Activated CD4-positive, alpha-beta T cell treated with anti-CD3 and anti-CD28 coated beads, Interleukin-2, amount 50 U/mL, for 24 hours (primary cell): Measurements from ENCODE around the gene CELF3.

ENCODE experiments used
- DNase-seq, 2 donors: peaks; one replicate each; pipeline ENCODE4 v3.0.0-alpha.2; 2020; ENCODE audit warnings: low read depth in 1 of 2, low spot score in 1 of 2

Gene CELF3

DNA sequence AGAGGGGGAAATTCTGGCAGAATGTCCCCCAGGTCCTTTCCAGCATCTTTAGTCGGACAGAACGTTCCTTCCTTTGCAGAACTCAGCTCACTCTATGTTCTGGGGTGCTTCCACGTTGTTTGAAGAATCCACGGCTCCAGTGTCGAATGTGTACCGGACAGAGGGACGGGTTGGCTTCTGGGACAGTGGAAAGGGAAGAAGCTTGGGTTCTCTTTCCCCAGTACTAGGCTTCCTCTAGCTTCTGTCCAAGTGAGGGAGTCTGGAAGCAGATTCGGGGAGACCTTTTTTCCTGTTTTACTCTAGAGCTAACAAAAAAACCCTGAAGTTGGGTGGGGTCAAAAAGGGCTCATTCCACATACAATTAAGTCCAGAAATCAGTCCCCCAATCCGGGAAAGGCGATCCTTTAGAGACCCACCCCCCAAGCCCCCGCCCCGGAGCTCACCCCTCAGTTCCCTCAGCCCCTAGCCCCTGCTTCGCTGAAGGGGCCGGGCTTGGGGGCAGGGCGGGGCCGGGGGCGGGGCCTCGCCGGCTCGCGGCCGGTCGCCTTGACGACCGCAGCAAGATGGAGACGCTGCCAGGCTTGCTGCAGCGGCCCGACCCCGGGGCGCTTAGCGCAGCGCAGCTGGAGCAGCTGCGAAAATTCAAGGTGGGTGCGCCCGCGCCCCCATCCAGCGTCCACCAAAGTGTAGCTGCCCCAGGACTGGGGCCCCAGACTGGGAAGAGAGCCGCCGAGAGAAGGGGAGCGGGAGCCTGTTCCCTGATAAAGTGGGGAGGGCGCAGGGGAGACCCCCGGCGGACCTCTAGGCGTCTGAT is 4.6 kb upstream of the CELF3 start, which contains the start of gene RIIAD1:
RIIAD1 (plus strand) TSS at position 549 of the 814 bp plus-strand sequence; CDS start at position 564, 15 bp downstream.
- peak in 1 of 2 donors; percentile 21 for DNase-seq

GRCh38 chr1:151720554-151720953 is 4.0 kb upstream of the CELF3 start:
- DNase-seq: no peak

DNA sequence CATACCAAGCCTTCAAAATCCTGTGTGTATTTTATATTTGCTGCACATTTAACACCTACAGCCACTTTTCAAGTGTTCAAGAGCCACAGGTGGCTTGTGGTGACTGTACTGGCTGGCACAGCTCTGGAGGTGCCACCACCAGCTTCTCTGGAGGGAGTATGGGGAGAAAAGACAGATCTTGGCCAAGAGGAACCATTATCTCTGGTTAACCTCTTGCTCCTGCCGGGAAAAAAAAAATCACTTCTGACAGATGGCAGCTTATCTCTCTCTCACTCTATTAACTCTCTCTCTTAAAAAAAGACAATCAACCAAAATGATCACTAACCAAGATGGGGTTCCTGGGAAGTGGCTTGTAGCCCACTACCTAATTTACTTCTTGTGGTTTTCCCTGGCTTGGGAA is 3.5 kb upstream of the CELF3 start:
- no peak for DNase-seq

- no peak for DNase-seq
Observed at GRCh38 chr1:151718666-151719065, 2.1 kb upstream of the CELF3 start.

DNA sequence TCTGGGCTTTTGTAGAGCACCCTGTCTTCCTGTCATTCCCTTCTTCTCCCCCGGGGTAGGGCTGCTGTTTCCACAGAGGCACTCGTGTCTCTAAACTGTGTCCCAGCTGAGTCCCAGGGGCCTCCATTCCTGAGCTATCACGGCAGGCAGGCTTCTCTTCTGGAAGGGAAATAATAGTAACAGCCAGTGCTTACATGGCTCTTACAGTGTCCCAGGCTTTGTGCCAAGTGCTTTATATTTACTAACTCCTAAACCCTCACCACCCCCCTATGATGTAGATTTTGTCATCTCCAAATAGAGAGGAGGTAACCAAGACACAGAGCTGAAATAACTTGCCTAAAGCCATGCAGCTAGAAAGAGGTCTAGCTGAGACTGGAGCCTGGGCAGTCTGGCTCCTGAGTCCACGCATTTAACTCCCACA is 1.4 kb upstream of the CELF3 start:
- DNase-seq: no peak

- no peak for DNase-seq
Observed at GRCh38 chr1:151716405-151716762, 219 bp downstream of the CELF3 start.

DNA sequence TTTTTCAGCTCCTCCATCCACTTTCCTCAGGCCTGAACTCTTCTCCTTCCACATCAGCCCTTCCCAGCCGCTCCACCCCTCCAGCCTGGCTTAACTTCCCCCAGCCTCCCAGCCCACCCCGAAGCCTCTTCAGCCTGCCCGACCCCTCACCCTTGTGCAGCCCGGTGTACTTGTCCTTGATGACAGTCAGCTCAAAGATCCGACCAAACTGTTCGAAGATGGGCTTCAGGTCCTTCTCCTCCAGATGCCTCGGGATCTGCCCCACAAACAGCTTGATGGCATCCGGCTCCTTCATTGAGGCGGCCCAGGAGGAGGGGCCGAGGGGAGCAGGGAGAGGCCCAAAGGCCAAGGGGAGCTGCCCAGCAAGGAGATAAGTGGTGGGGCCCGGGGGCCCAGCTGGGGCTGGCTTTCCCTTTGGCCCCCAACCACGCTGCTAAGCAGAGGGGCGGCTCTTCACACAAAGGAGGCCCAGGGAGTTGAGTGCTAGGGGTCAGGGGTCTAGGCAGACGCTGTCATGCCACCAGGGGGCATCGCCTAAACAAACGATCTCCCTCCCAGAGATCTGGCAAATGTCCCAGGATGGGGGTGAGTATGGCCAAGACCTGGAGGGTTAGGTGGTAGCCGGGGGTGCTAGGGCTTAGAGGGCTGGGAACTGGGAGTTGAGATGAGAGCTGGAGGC is 738 bp downstream of the CELF3 start:
- DNase-seq: no peak

DNA sequence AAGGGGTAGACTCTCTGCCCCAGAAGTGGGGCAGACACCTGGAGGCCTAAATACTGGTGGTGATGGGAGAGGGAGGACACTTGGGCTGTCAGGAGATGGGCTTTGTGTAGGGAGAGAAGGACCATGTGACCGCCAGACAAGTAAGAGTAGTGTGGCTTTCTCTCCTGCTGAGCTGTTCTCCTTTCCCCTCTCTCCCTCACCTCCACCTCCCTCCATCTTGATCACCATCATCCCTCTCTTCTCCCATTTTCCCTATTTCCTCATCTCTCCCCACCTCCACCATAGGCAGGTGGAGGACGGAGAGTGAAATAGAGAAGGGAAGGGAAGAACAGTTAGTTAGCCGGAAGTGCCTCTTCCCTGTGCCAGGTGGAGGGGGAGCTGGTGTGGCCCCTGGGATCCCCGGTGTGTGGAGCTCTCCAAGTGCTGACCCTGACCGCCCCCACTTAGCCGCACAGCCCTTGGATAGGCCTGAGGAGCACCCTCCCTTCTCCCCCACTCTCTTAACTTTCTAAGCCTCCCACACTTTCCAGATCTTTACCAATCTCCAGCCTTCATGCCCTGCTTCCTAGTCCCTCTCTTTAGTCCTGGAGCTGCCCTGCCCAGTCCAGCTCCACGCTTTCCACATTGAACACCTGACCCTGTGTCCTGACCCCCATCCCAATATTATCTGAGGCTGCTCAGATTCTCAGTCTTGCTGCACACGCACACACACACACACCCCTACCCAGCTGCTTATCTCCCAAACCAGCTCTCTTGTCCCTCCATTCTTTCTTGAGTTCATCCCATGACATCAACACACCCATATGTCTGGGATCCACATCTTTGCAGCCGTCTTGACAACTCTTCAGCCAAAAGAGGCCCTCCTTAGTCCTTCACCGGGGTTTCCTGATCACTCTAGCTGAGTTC is 1.5 kb downstream of the CELF3 start:
- no peak for DNase-seq

DNA sequence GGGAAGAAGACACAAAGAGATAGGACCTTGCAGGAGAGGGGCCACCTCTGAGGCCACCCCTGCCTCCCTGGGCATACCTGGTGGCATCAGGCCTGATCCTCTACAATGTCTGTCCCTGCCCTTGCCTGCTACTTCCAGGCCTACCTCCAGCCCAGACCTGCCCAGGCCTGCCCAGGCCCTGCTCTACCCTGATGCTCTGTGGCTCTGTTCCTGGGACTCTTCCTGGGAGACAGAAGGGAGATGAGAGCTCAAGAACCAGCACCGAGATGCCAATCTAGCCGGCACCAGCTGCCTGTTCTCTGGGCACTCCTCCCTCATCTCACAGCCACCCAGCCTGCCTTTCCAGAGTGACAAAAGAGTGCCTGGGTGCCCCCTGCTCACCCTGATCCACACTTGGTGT is 2.7 kb downstream of the CELF3 start:
- DNase-seq: no peak

- no peak for DNase-seq
Observed at GRCh38 chr1:151713044-151713443, 3.6 kb downstream of the CELF3 start.

DNA sequence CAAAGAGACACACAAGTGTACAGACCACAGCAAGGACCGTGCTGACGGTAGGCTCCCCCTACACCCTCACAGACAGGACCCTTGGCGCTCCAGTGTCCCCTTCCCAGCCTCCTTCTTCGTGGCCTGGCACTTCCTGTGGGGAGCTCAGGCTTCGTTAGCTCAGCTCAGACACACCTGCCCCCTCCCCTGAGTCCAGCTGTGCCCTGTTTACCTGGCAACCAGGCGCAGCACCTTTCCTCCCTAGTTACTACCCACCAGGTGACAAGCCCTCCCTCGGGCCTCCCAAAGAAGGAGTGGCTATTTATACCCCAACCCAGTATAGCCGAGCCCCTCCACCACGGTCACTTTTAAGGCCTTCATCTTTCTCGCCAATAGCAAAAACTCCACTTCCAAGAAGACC is 4.7 kb downstream of the CELF3 start:
- DNase-seq: no peak

DNA sequence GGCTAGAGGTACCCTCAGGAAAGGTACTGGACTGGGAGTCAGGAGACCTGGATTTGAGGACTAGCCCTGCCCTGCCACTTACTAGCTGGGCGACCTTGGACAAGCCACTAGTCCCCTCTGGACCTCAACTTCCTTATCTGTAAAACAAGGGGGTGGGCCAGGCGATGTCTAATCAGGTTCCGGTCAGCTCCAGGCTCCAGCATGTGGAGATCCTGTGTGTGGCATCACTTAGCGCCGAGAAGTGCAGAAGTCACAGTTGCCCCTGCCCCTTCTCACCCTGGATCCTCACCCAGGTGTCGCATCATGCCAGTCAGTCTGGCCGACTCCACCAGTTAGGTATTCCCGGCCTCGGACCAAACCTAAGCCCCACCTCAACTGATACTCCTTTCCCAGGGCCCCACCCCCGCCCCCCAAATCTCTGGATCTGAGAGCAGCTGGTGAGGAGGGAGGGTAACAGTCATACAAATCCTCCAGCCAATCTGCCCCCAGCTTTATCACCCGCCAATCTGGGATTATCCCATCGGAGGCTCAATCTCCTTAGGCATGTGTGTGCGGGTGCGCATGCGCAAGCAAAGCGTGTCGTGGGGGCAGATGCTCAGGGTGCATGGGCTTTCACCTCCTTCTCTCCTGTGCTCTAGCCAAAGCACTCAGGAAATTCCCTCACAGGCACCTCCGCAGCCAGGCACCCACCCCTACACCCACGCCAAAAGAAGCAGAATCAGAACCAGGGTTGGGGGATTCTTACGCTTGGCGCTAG is 5.4 kb downstream of the CELF3 start:
- no peak for DNase-seq

GRCh38 chr1:151710187-151710840 is 6.3 kb downstream of the CELF3 start:
- DNase-seq: peak; percentile 13 to 22

GRCh38 chr1:151708891-151709290 is 7.7 kb downstream of the CELF3 start:
- DNase-seq: no peak

GRCh38 chr1:151707541-151708065 is 9.0 kb downstream of the CELF3 start:
- DNase-seq: no peak

GRCh38 chr1:151706464-151707415 is 9.9 kb downstream of the CELF3 start:
- DNase-seq: no peak

DNA sequence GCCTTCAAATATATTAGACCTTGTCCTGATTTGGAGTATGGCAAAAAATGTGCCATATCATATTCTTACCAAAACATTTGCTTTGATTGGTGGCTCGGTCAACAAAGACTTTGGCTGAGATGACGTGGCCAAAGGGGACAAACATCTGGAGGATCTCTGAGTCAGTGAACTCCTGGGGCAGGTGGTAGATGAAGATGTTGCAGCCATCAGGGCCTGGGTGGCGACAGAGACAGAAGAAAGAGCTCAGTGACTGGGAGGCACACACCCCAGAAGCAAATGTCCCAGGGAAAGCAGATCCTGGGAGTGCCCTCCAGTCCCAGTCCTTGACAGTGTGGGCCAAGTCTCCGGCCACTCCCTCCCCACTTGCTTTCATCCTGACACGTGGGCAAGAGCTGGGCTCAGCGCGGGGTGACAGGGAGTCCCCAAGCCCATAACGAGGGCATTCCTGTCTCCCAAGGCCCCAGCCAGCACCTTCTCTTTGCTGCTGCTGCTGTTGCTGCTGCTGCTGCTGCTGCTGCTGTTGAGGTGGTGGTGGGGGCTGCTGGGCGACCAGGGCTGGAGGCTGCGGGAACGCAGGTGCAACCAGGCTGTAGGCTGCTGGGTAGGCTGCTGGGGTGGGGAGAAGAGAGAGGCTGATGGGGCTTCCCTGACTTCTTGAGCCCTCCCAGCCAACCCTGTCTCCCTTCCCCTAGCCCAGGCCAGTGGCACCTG is 10.7 kb downstream of the CELF3 start:
- no peak for DNase-seq

GRCh38 chr1:151705146-151705545 is 11.5 kb downstream of the CELF3 start:
- no peak for DNase-seq
